Fibroblast of skin of left quadriceps (primary cell): ENCODE measurements around the gene TMEM121.
A peak's percentile ranks its signal among the peaks of the same experiment; 100 is the strongest.

Source experiments
- DNase-seq, 2 experiments: peaks; one replicate each; pipeline ENCODE4 v3.0.0-alpha.2; 2013; ENCODE audit warnings: low read depth in 2 of 2

The TMEM121 gene

GRCh38 chr14:105525861-105526775, at the start of gene TMEM121:
Gene TMEM121, plus strand, starts transcription at chr14:105526583. Its CDS starts 2,252 bp downstream, at chr14:105528835.
- no peak for DNase-seq

GRCh38 chr14:105476831-105477659, 49.3 kb upstream of the TMEM121 start:
- DNase-seq, result no peak

GRCh38 chr14:105477660-105478397, 48.6 kb upstream of the TMEM121 start:
- no peak for DNase-seq

- no peak for DNase-seq
Observed at GRCh38 chr14:105478398-105479251, 47.8 kb upstream of the TMEM121 start.

DNA sequence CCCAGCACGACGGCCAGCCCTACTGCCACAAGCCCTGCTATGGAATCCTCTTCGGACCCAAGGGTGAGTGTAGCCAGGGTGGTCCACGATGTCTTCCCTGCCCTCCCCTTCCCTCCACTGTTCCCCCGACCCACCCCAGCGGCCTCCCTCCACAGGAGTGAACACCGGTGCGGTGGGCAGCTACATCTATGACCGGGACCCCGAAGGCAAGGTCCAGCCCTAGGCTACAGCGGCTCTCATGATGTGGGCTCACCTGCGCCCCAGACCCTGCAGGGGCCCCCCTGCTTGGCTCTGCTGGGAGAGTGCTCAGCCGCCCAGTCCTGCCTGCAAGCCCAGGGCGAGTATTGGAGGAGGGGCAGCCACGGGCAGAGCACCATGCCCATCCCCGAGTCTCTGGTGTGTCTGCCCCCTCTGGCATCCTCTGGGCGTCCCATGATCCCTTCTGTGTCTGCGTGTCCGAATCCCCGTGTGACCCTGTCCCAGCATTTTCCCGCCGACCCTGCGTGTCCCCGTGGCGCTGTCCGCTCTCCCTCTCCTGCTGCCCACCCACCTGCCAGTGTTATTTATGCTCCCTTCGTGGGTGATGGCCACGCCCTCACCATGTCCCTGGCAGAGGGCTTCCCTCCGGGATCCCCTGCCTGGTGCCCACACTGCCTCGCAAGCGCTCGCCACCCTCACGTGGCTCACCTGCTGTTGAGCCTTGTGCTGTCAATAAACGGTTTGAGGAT, 46.8 kb upstream of the TMEM121 start:
- DNase-seq, result no peak

DNA sequence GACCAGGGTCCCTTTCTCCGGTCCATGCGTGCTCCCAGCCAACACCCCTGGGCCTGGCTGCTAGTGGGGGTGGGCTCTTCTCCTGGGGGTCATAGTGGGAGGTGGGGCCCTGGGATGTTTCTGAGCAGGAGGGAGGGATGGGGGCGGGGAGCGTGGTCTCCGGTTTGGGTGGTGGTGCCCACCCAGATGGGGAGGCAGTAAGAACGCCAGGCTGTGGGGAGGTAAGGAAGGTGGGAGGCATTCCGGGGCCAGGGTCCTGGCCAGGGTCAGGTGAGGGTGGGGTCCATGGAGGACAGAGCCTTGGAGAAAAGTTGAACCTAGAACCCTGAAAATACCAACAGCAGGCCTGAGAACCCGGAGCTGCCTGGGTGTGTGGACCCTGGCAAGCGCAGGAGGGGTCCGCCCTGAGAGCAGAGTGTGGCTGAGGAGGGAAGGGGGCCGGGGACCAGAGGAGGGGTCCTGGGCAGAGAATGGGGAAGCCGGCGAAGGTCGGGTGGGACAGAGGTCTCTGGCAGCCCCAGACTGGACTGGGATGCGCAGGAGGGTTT, 46.1 kb upstream of the TMEM121 start:
- no peak for DNase-seq

DNA sequence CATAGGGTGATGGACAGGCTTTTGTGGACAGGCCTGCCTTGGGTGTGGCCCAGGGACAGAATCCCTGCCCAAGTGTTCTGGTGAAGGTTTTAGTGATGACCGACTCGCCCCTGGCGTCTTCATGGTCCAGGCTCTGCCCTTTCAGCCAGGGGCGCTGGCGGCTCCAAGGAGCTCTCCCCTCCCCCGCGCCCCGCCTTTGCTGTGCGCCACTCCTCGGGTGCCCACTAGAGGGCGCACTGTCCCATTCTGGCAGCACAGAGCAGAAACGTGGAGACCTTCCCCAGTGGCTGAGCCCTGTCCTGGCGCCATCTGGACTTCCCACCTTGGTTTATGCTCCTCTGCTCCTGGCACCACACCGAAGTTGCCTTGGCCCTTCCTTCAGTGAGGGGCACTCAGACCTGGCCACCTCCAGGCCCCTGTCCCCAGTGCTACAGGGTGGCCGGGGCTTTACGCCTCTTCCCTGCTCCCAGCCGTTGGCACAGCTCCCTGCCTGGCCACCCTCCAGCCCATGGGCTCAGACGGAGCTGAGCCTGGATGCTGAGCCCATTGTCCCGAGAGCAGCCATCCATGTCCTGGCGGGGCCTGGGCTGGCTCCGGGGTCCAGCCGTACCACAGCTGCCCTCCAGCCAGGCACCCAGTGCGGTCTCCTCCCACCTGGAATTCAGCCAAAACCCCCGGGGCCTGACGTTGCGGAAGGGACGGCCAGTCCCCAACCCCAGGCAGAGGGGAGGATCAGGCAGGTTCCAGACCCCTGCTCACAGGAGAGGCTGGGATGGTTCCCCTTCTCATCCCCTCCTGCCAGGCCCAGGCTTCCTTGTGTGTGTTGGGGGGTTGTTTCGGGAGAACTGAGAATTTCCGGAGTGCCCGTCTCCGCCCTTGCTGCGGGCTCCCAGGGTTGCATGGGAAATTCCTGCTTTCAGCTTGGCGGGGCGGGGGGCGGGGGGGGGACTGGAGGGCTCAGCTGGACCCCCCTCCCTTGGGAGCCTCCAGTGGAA, 45.3 kb upstream of the TMEM121 start:
- DNase-seq, result peak; percentile 62 to 64

DNA sequence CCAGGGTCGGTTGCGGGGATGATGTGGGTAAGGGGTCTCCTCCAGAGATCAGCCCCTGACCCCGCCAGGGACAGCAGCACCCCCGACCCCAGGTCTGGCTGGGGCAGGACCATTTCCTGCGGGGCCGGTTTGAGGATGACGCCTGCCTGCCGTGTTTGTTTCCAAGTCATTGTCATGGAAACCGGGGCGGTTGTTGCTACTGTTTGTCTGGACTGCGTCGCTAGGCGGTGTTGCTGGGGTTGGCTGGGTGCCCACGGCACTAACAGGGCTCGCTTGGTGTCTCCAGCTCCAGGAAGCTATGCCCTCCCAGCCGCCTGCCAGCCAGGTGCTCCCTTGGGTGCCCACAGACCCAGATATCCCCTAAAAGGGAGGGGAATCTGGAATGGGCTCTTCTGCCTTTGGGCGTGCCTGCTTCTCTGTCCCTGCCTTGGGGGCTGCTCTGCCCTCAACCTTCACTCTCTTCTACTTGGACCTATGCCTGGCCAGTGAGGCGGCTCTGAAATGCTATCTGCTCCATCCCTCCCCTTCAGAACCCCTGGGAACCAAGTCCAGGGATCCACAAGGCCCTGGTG, 44.4 kb upstream of the TMEM121 start:
- DNase-seq, result peak; percentile 89 to 90

DNA sequence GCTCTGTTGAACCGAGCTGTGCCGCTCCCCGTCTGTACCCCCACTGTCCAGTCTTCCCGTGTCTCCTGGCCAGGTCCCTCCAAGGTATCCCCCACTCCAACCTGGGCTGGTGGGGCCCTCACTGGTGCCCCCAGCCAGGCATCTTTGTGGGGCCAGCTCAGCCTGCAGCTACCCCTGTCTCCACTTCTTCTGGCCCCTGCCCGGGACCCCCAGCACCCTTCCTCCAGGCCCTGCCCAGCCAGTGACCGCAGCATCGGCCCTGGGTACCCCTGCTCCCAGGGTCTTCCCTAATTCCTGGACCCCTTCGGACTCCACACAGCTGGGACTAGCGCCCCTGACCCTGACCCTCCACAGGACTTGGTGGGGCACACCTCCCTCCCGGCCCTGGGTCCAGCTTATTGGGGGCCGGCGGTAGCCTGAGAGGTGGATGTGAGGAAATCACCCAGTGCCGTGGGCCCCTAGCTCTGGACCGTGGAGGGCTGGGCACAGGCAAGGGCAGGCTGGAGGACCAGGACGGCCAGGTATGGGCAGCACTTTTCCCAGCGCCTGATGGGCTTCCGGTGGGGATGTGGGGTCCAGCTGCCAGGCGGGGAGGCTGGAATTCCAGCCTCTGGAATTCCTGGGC, 43.8 kb upstream of the TMEM121 start:
- no peak for DNase-seq

GRCh38 chr14:105483300-105484068, 42.9 kb upstream of the TMEM121 start:
- no peak for DNase-seq

DNA sequence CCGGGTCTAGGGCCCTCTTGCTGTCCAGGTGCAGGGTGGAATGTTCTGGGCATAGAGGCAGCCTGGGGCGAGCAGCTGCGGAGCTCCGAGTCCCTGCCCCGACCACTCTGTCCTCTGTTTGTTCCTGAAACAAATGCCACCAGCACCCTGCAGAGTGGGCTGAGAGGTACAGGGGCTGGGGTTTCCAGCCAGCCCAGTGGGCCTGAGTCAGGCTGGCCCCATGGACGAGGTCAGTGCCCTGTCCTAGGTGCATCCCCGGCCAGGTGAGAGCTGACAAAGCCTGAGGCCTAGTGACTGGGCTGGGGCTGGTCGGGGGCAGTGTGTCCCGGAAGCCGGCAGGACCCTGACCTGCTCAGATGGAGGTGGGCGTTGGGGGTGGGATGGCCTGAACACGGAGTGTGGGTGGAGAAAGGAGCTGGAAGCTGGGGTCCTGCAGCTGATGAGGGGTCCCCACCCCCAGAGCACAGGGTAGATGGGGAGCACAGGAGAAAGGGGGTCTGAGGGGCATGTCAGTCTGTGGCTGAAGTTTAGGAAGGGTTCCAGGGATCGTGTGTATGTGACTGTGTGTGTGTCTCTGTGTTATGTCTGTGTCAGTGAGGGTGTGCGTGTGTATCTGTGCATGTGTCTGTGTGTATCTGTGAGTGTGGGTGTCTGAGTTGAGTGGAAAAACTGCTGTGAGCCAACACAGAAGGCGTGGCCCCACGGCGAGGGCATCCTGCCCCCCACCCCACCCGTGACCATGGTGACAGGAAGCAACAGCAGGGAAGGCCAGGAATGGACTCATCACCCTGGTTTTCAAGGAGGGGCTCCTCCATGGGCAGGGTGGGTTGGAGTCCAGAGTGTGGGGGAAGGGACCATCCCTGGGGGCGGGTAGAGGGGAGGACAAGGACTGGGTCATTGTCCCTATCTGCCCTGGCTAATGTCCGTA, 42.0 kb upstream of the TMEM121 start:
- no peak for DNase-seq

- DNase-seq, result no peak
Observed at GRCh38 chr14:105484997-105485393, 41.4 kb upstream of the TMEM121 start.

GRCh38 chr14:105485739-105486162, 40.6 kb upstream of the TMEM121 start:
- DNase-seq, result no peak

- DNase-seq, result no peak
Observed at GRCh38 chr14:105486163-105486973, 40.0 kb upstream of the TMEM121 start, which contains the start of gene CRIP1. Gene CRIP1, plus strand, starts transcription at chr14:105486886. Its CDS starts 374 bp downstream, at chr14:105487260.

DNA sequence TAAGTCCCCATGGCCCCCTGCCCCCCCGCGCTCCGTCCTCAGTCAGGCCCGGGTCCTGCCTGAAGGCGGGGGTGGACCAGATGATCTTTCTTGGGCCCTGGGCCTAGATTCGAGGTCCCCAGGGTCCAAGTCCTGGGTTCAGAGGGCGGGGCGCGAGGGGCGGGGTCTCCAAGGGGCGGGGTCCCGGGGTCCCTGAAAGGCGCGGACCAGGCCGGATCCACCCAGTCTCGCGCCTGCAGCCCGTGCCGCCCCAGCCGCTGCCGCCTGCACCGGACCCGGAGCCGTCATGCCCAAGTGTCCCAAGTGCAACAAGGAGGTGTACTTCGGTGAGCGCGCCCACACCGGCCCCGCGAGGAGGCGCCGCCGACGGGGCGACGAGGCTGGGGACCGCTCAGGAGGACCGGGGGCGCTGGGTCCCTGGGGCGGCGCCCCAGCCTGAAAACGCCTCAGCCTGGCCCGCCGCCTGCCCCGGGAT, 39.4 kb upstream of the TMEM121 start:
- no peak for DNase-seq
